HFF-Myc (cell line): ENCODE measurements around the gene MTG2.
A peak's percentile ranks its signal among the peaks of the same experiment; 100 is the strongest.

Experiments used
- DNase-seq: peaks from one replicate; pipeline ENCODE4 v3.0.0-alpha.2; 2011; ENCODE audit warnings: low read depth; ENCODE audit errors: extremely low read depth
- H3K4me3 ChIP-seq: replicated peaks from 2 replicates; pipeline ENCODE4 v1.5.1; 2011; ENCODE audit warnings: low read depth, mild to moderate bottlenecking, control low read depth, low read length
- CTCF ChIP-seq: IDR thresholded peaks from 2 replicates; pipeline ENCODE4 v1.5.1; 2012; ENCODE audit warnings: mild to moderate bottlenecking, low read depth, low read length, control low read depth; ENCODE audit errors: missing control alignments

MTG2 gene

GRCh38 chr20:62237801-62238568 lies 55.2 kb downstream of the MTG2 start, which contains the start of gene OSBPL2:
Gene OSBPL2, plus strand, starts transcription at chr20:62238521. Its CDS starts 17,664 bp downstream, at chr20:62256185.
- TF ChIP-seq CTCF = no peak

GRCh38 chr20:62238569-62239277 lies 55.9 kb downstream of the MTG2 start:
- no peak for TF ChIP-seq CTCF
- peak overlapping the region; percentile 58 for H3K4me3 ChIP-seq
- DNase-seq = no peak

More at GRCh38 chr20:62237801-62238568, 55.2 kb downstream of the MTG2 start, which contains the start of gene OSBPL2:
- peak within 1 kb of the TSS; percentile 58 for H3K4me3 ChIP-seq
- DNase-seq = peak; percentile 84

- peak overlapping the region; percentile 58 for H3K4me3 ChIP-seq
- no peak for DNase-seq
- no peak for TF ChIP-seq CTCF
These were observed 56.6 kb downstream of the MTG2 start for GRCh38 chr20:62239278-62239879.

- H3K4me3 ChIP-seq = no peak overlapping the region
- no peak for DNase-seq
- TF ChIP-seq CTCF = no peak
These were observed 57.3 kb downstream of the MTG2 start for GRCh38 chr20:62240020-62240685.

- TF ChIP-seq CTCF = no peak
- DNase-seq = no peak
- H3K4me3 ChIP-seq = no peak overlapping the region
These were observed 58.7 kb downstream of the MTG2 start for GRCh38 chr20:62241506-62241905.

GRCh38 chr20:62242176-62242575 lies 59.3 kb downstream of the MTG2 start:
- H3K4me3 ChIP-seq = no peak overlapping the region
- no peak for DNase-seq
- TF ChIP-seq CTCF = no peak
